OCI-LY7 (cell line): ENCODE results near the gene TTC38. TPM values are rescaled to one million over a fixed set of nuclear protein-coding genes. Genes with fewer than 3 reads are reported as not detected.

Experiments used
- BruUV-seq: library from RNA; stranded (reverse); fragments of 400-500 nt; replicated peaks from 2 replicates; lab custom pipeline; 2021; lab: Mats Ljungman, UMichigan
- CTCF ChIA-PET: fragments of 300-600 bp; sonication (Branson Sonifier 250); formaldehyde crosslinking; loops from one replicate; lab custom pipeline; 2022; ENCODE audit warnings: antibody characterized with exemption; ENCODE audit not compliant: unreplicated experiment; lab: Charles Lee
- POLR2A ChIA-PET: fragments of 300-600 bp; sonication (Branson Sonifier 250); formaldehyde crosslinking; loops from one replicate; lab custom pipeline; 2022; ENCODE audit warnings: antibody characterized with exemption; lab: Charles Lee
- DNase-seq: peaks from one replicate; pipeline ENCODE4 v3.0.0-alpha.2; 2015; ENCODE audit warnings: low spot score
- H2AFZ ChIP-seq: fragments of 200-600 bp; sonication (generic), shearing (Covaris generic); 2 replicates; pipeline ENCODE4 v1.6.1; 2014; ENCODE audit warnings: mild to moderate bottlenecking, antibody characterized with exemption, low read length, moderate library complexity
- H3K27ac ChIP-seq: fragments of 200-600 bp; sonication (generic); 2 replicates; pipeline ENCODE4 v1.5.1; 2014; ENCODE audit warnings: mixed run types, low read depth, mild to moderate bottlenecking, moderate library complexity, low read length, inconsistent platforms; ENCODE audit not compliant: poor library complexity, severe bottlenecking
- H3K36me3 ChIP-seq: fragments of 200-600 bp; sonication (generic); 2 replicates; pipeline ENCODE4 v1.6.1; 2014; ENCODE audit warnings: mild to moderate bottlenecking, antibody characterized with exemption, low read length, moderate library complexity, mixed read lengths; ENCODE audit not compliant: insufficient read depth
- H3K4me1 ChIP-seq: fragments of 200-600 bp; sonication (generic); 2 replicates; pipeline ENCODE4 v1.5.1; 2014; ENCODE audit warnings: mild to moderate bottlenecking, low read length; ENCODE audit not compliant: insufficient read depth, poor library complexity, severe bottlenecking
- H3K4me2 ChIP-seq: fragments of 200-600 bp; sonication (generic); 2 replicates; pipeline ENCODE4 v1.6.1; 2014; ENCODE audit warnings: mild to moderate bottlenecking, low read length
- H3K4me3 ChIP-seq: fragments of 200-600 bp; sonication (generic); 2 replicates; pipeline ENCODE4 v1.5.1; 2014; ENCODE audit warnings: mild to moderate bottlenecking, low read depth, low read length; ENCODE audit not compliant: poor library complexity, severe bottlenecking
- H3K79me2 ChIP-seq: fragments of 200-600 bp; sonication (generic); 2 replicates; pipeline ENCODE4 v1.6.1; 2016; ENCODE audit warnings: low read depth, mild to moderate bottlenecking, low read length, moderate library complexity, mixed read lengths; ENCODE audit not compliant: insufficient read depth
- H3K9me2 ChIP-seq: fragments of 200-600 bp; sonication (generic); 2 replicates; pipeline ENCODE4 v1.6.1; 2016; ENCODE audit warnings: mild to moderate bottlenecking, low read length, mixed read lengths; ENCODE audit not compliant: insufficient read depth
- H3K9me3 ChIP-seq: fragments of 200-600 bp; sonication (generic); 2 replicates; pipeline ENCODE4 v1.6.1; 2014; ENCODE audit warnings: mild to moderate bottlenecking, mixed run types, low read length, mixed read lengths
- H4K20me1 ChIP-seq: fragments of 200-600 bp; sonication (generic); 2 replicates; pipeline ENCODE4 v1.6.1; 2014; ENCODE audit warnings: mild to moderate bottlenecking, antibody characterized with exemption, low read length, moderate library complexity, mixed read lengths; ENCODE audit not compliant: insufficient read depth
- EZH2phosphoT487 ChIP-seq: fragments of 200-600 bp; sonication (generic); IDR thresholded peaks from 2 replicates; pipeline ENCODE4 v1.6.1; 2018; ENCODE audit warnings: low read depth, borderline replicate concordance, mild to moderate bottlenecking, mixed run types, antibody characterized with exemption, low read length, moderate library complexity, mixed read lengths
- intact Hi-C: fragments of 100-400 bp; cut with micrococcal nuclease; formaldehyde crosslinking; loops from one replicate; pipeline ENCODE4 v1.10.0; 2022; ENCODE audit not compliant: unreplicated experiment
- total RNA-seq, 2 experiments: library from RNA; depleted of rRNA in 1 of 2; stranded (reverse); fragments of >200 nt in 1 of 2; shearing (Covaris generic) in 1 of 2; gene quantifications; 2 replicates each; pipeline ENCODE4 v1.2.3, GENCODE V29; 2014 to 2022
- TF ChIP-seq, protein P1 (sequence below): fragments of 200-600 bp; sonication (generic); conservative IDR thresholded peaks from 2 replicates; pipeline ENCODE4 v1.5.1; 2014; ENCODE audit warnings: mild to moderate bottlenecking, antibody characterized with exemption, low read length, moderate library complexity, mixed read lengths

TTC38 gene
- total RNA-seq, 2 experiments from 2014 or later, result 0.44 to 2.7 TPM

DNA sequence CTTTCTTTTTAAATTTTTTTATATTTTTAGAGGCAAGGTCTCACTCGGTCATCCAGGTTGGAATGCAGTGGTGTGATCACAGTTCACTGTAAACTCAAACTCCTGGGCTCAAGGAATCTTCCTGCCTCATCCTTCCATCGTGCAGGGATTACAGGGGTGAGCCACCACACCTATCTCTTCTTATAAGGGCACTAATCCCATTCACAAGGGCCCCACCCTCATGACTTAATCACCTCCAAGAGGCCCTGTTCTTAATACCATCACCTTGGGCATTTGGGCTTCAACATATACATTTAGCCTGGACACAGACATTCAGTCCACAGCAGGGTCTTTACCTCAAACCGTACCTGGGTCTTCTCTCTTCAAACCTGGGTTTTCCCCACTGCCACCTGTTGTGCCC, 24.4 kb downstream of the TTC38 start:
- H3K4me1 ChIP-seq, result peaks cover 54% of the 10 kb centered on the region
- H3K4me3 ChIP-seq, result no peak overlapping the region
- H3K36me3 ChIP-seq, result no peaks in the 10 kb centered on the region
- H3K9me2 ChIP-seq, result no peaks in the 10 kb centered on the region
- ChIA-PET CTCF (no interaction called here), POLR2A (no interaction called here)
- no peak overlapping the region for H3K27ac ChIP-seq
- H4K20me1 ChIP-seq, result no peaks in the 10 kb centered on the region
- H3K4me2 ChIP-seq, result no peak overlapping the region
- H3K79me2 ChIP-seq, result peaks cover 2% of the 10 kb centered on the region; the same call in 1 of the 2 replicates
- no peak for DNase-seq
- no peak for TF ChIP-seq EZH2phosphoT487
- TF ChIP-seq, protein P1, sequence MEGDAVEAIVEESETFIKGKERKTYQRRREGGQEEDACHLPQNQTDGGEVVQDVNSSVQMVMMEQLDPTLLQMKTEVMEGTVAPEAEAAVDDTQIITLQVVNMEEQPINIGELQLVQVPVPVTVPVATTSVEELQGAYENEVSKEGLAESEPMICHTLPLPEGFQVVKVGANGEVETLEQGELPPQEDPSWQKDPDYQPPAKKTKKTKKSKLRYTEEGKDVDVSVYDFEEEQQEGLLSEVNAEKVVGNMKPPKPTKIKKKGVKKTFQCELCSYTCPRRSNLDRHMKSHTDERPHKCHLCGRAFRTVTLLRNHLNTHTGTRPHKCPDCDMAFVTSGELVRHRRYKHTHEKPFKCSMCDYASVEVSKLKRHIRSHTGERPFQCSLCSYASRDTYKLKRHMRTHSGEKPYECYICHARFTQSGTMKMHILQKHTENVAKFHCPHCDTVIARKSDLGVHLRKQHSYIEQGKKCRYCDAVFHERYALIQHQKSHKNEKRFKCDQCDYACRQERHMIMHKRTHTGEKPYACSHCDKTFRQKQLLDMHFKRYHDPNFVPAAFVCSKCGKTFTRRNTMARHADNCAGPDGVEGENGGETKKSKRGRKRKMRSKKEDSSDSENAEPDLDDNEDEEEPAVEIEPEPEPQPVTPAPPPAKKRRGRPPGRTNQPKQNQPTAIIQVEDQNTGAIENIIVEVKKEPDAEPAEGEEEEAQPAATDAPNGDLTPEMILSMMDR, result no peak
- H2AFZ ChIP-seq, result no peak overlapping the region
- BruUV-seq, result no TSS peak
- intact Hi-C loops, result loop anchor here (10.0 kb wide), 1 partner anchor 257 kb away; no protein-coding TSS in a partner anchor
- no peaks in the 10 kb centered on the region for H3K9me3 ChIP-seq

DNA sequence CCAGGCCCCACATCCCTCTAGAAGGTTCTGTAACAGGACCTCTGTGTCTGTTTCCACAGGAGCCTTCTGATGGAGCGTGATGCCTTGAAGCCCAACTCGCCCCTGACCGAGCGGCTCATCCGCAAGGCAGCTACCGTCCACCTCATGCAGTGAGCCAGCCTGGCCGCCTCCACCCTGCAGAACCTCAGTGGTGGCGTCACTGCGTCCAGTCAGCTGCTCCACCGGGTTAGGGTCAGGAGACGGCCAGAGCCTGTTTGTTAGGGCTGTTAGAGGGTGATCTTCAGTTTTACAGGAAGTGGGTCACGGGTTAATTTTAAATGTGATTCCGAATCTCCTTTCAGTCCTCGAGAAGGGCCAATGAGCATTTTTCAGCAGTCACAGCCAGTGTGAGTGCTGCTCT, 24.9 kb downstream of the TTC38 start:
- peaks cover 8% of the 10 kb centered on the region for H3K79me2 ChIP-seq
- H3K9me2 ChIP-seq, result no peaks in the 10 kb centered on the region
- H3K4me2 ChIP-seq, result peak overlapping the region; percentile 61
- H2AFZ ChIP-seq, result peak overlapping the region; percentile 75; the same call in 1 of the 2 replicates
- H4K20me1 ChIP-seq, result no peaks in the 10 kb centered on the region
- H3K4me3 ChIP-seq, result no peak overlapping the region
- BruUV-seq, result no TSS peak
- TF ChIP-seq, protein P1, result no peak
- TF ChIP-seq EZH2phosphoT487, result no peak
- no peaks in the 10 kb centered on the region for H3K36me3 ChIP-seq
- no peaks in the 10 kb centered on the region for H3K9me3 ChIP-seq
- intact Hi-C loops, result loop anchor here (10.0 kb wide), 1 partner anchor 258 kb away; no protein-coding TSS in a partner anchor
- CTCF ChIA-PET, result no interaction called here
- no peak for DNase-seq
- peak overlapping the region; percentile 65 for H3K27ac ChIP-seq
- POLR2A ChIA-PET, result no interaction called here
- H3K4me1 ChIP-seq, result peaks cover 50% of the 10 kb centered on the region

DNA sequence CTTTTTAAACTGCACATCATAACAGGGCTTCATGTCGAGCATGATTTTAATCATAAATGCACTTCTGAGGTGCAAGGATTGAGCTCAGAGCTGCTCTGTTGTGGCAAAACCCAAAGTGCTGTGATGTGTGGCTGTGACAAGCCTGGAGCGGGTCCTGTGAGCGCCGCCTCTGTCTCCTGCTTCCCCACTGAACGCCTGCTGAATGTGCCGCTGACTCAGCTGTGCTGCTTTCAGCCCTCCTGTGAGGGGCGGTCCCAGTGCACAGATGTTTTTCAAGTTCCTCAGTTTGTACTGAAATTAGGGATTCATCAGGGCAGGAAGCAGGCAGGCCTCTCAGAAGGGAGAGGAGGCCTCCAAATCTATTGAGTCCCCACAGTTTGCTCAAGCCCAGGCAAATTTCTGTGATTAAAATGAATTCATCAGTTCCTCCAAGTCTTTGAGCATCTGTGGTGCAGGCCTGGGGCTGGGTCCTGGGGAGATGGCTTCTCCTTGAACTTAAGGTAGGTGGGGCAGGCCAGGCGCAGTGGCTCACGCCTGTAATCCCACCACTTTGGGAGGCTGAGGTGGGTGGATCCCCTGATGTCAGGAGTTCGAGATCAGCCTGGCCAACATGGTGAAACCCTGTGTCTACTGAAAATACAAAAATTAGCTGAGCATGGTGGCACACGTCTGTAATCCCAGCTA, 25.9 kb downstream of the TTC38 start:
- no peak overlapping the region for H3K4me3 ChIP-seq
- H2AFZ ChIP-seq, result peak overlapping the region; percentile 75
- H3K79me2 ChIP-seq, result peaks cover 17% of the 10 kb centered on the region
- H4K20me1 ChIP-seq, result no peaks in the 10 kb centered on the region
- TF ChIP-seq, protein P1, result peak; percentile 49
- TF ChIP-seq EZH2phosphoT487, result no peak
- ChIA-PET CTCF (interaction anchor here (0.6 kb wide), 1 partner anchor 45 kb away, joined by 3 read pairs; no protein-coding TSS in a partner anchor), POLR2A (interaction anchor here (0.6 to 0.8 kb wide), 2 partner anchors 162 to 527 kb away, joined by 3 to 5 read pairs; no protein-coding TSS in a partner anchor)
- H3K36me3 ChIP-seq, result peaks cover 8% of the 10 kb centered on the region
- peak overlapping the region; percentile 61 for H3K4me2 ChIP-seq
- H3K9me2 ChIP-seq, result no peaks in the 10 kb centered on the region
- BruUV-seq, result no TSS peak
- H3K27ac ChIP-seq, result peak overlapping the region; percentile 65
- peak; percentile 76 for DNase-seq
- H3K4me1 ChIP-seq, result peaks cover 50% of the 10 kb centered on the region
- intact Hi-C loops, result loop anchor here (10.0 kb wide), 1 partner anchor 259 kb away; no protein-coding TSS in a partner anchor
- H3K9me3 ChIP-seq, result no peaks in the 10 kb centered on the region
